GM18502 (cell line): Measurements from ENCODE around the gene ENTREP3.

Experiments used
- ATAC-seq: cut with Tn5 transposase; IDR thresholded peaks from one replicate; pipeline ENCODE4 v1.9.1; 2021; ENCODE audit warnings: mild to moderate bottlenecking; ENCODE audit not compliant: unreplicated experiment, poor library complexity

Gene ENTREP3

DNA sequence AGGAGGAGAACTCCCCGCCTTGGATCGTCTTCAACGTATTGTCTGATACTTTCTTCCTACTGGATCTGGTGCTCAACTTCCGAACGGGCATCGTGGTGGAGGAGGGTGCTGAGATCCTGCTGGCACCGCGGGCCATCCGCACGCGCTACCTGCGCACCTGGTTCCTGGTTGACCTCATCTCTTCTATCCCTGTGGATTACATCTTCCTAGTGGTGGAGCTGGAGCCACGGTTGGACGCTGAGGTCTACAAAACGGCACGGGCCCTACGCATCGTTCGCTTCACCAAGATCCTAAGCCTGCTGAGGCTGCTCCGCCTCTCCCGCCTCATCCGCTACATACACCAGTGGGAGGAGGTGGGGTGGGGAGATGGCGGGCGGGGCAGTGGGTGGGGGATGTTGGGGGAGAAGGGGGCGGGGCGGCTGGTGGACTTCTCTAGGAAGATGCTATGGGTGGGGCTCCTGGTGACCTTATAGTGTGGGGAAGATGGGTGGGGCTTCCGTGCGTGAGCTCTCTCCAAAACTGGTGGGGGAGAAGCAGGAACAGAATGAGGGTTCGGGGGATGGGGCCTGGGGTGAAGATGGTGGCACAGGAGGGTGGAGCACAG lies 27.3 kb upstream of the ENTREP3 start:
- ATAC-seq, result no peak

GRCh38 chr1:155279268-155279667 lies 24.0 kb upstream of the ENTREP3 start:
- ATAC-seq, result no peak

GRCh38 chr1:155278689-155279160 lies 23.4 kb upstream of the ENTREP3 start:
- no peak for ATAC-seq

DNA sequence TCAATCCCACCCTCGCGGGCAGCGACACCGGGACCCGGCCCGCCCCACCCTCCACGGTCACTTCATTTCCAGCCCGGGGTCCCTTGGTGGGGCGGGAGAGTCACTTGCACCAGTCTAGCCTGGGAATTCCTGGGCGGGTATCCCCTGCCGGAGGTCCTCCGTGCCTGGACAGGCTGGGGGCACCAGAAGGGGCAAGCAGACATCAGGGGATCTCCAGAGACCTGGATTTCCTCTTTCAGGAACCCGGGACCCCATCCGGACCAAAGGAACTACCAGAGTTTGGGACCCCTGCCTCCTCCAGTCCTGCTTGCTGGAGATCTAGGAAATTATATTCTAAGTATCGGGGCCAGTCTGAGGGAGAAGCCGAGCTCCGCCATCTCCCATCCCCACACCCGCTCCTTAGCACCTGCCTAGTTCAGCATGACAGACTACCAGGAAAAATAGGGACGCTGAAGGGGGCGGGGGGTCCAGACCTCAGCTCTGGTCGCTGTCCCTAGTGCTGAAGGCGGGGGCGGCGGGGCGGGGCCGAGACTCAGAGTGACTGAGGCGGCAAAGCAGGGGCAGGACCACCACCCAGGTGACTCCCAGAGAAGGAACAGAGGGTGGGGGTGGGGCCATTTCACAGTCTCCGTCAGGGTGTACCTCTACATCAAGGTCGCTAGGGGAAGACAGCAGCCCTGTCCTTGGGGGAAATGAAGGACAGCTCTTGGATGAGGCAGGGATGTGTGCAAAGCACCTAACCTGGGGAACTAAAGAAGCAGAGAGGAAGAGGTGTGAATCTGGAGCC lies 22.8 kb upstream of the ENTREP3 start:
- no peak for ATAC-seq

GRCh38 chr1:155277070-155277901 lies 22.0 kb upstream of the ENTREP3 start, which contains the start of gene HCN3:
TSS of gene HCN3 (plus strand) at chr1:155277463. CDS start at chr1:155277591, 128 bp downstream.
- peak; percentile 67 for ATAC-seq

GRCh38 chr1:155273343-155274245 lies 18.3 kb upstream of the ENTREP3 start, which contains the start of gene CLK2:
TSS of gene CLK2 (minus strand) at chr1:155273504. CDS start at chr1:155270977, 2,527 bp downstream.
- ATAC-seq, result peak; percentile 84

GRCh38 chr1:155272466-155273342 lies 17.4 kb upstream of the ENTREP3 start:
- peak; percentile 44 for ATAC-seq

GRCh38 chr1:155269381-155269780 lies 14.1 kb upstream of the ENTREP3 start:
- no peak for ATAC-seq

GRCh38 chr1:155268630-155269029 lies 13.3 kb upstream of the ENTREP3 start:
- ATAC-seq, result no peak

DNA sequence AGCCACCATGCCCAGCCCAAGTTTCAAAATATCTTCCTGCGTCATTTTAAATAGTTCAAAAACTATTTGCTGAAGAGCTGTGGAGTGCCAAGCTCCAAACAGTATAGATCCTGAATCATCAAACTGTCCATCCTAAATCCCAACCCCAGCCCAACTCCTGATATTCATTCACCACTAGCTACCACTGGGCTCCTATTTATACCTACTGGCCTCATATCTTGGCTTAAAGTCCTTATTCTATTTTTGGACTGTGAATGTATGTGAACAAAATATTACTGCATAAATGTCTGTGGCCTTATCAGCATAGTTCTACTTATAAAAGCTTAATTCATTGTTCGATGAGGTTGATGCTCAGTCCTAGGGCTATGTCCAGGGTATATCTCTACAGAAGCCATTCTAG lies 12.1 kb upstream of the ENTREP3 start:
- no peak for ATAC-seq

DNA sequence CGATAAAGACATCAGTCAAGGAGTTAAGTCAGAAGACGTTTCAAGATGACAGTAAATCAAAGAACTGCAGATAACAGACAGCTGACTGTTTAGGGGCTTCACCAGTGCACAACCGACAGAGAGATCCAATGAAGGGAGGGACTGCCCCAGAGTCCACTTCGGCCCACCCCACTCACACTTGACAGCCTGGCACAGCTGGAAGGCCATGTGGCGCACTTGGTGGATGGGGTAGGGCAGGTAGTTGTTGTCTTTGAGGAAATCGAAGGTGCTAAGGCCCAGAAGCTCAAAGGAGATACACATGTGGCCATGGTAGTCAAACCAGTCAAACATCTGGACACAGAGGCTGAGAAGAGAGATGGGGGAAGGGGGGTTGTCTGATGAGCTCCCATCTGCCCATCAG lies 11.3 kb upstream of the ENTREP3 start:
- no peak for ATAC-seq

- no peak for ATAC-seq
Observed at GRCh38 chr1:155263067-155263466, 7.8 kb upstream of the ENTREP3 start.

GRCh38 chr1:155261852-155262673 lies 6.8 kb upstream of the ENTREP3 start, which contains the start of gene SCAMP3:
TSS of gene SCAMP3 (minus strand) at chr1:155262360. CDS start at chr1:155262151, 209 bp downstream.
- peak; percentile 88 for ATAC-seq

- no peak for ATAC-seq
Observed at GRCh38 chr1:155261493-155261851, 6.2 kb upstream of the ENTREP3 start.

DNA sequence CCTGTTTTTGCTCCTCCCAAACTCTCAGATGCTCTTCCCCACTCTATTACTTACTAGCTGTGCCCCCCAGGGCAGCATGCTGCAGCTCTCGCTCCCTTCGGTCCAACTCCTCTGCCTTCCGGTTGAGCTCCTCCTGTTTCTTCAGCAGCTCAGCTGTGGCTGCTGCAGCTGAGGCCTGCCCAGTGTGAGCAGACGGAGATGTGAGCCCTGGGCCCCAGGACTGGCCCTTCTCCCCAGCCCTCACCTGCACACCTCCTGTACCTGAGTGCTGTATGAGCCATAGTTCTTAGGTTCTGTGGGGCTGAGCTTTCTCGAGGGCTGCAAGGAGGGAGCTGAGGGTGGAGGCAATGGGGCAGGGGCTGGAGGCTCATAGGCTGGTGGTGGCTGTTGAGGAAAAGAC lies 5.0 kb upstream of the ENTREP3 start:
- no peak for ATAC-seq

DNA sequence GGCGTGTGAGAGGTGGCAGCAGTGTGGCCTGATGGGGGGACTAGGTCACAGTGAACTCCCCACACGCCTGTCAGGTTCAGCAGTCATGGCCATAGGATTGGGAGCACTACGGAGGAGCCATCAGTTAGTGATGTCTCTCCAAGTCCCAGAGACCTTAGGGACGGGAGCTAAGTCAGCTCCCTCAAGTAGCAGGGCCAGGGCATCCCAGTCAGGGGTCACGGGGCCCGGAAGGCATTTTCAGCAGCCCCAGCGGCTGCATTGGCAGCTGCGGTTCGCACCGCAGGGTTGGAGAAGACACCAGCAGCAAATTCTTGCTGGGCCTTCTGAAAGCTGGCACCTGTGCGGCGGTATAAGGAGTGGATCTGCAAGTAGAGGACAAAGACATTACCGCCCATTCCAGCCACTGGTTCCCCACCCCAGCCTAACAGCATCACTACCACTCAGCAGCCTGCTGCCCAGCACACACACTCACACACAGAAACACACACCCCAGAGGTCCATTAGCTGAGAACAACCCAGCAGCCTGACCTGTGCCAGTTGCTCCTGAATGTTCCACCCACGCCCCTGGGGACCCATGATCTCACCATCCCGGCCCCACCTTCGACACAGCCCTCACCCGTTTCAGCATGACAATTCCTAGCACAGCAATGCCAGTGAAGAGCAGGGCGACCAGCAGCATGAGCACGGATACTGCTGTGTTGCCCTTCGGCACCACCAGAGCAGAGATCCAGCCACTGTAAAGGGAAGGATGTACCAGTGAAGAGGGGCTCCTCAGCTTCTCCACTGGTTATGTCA lies 972 bp upstream of the ENTREP3 start:
- ATAC-seq, result no peak

DNA sequence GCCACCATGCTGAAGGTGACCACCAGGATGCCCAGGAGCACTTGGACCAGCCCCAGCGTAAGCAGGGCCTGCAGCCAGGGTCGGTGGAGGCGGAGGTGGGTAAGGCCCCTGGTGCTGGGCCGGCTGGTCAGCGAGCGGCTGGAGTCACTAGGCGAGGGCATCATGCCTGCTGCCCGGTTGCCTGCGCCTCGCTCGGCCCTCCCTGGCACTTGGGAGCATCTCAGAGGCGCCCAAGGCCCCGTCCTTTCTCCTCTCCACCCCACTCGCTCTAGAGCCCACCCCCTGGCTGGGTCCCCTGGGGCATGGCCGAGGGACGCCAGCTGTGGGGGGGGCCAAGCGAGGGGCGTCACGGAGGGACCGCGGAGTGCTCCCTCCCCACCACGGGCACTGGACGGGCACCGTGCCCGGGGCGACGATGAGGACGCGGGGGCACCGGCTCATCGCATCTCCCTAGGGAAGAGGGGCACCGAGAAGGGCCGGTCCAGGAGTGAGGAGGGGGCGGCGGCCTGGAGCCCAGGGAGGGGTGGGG lies 505 bp downstream of the ENTREP3 start:
- no peak for ATAC-seq
